ENCODE measurements around the gene FAM169A. TPM values are rescaled to one million over a fixed set of nuclear protein-coding genes. Genes with fewer than 3 reads are reported as not detected.

Gene FAM169A
- total and polyA plus RNA-seq, 10 of the 15 experiments (the other 5 are each of a cell fraction or from before 2014, with no cell fraction given) = 0.37 to 15.4 (median 4.7) TPM

- ChIA-PET RAD21 (ENCODE audit: unreplicated experiment) (no interaction called here), POLR2A (interaction anchor here (0.6 kb wide), 1 partner anchor 140 kb away, joined by 3 read pairs; no protein-coding TSS in a partner anchor), CTCF (no interaction called here), SMC1A (ENCODE audit: uncharacterized antibody, unreplicated experiment) (no interaction called here)
- Histone ChIP-seq H3K9me3 (replicated peaks; ENCODE audit: control insufficient read depth, insufficient read depth, low read length) (no peaks in the 10 kb centered on the region), H3K4me3 (no peak overlapping the region), H2AFZ (ENCODE audit: control insufficient read depth, low read depth, low read length) (no peak overlapping the region), H3K36me3 (ENCODE audit: control insufficient read depth in 2 of 2, insufficient read depth in 2 of 2, low read length in 1 of 2) (no peaks in the 10 kb centered on the region), H4K20me1 (ENCODE audit: control insufficient read depth, insufficient read depth) (no peaks in the 10 kb centered on the region), H3K4me1 (ENCODE audit: control insufficient read depth, insufficient read depth, low read length) (no peaks in the 10 kb centered on the region), H3K9ac (ENCODE audit: control insufficient read depth, insufficient read depth, low read length) (no peak overlapping the region), H3K27me3 (replicated peaks in 1 of 2; ENCODE audit: control insufficient read depth in 2 of 2, insufficient read depth in 2 of 2, low read length in 1 of 2) (no peaks in the 10 kb centered on the region), H3K27ac (ENCODE audit: control insufficient read depth, insufficient read depth) (no peak overlapping the region), H3K4me2 (ENCODE audit: control insufficient read depth, insufficient read depth) (no peak overlapping the region), H3K79me2 (ENCODE audit: control insufficient read depth, insufficient read depth, low read length) (no peaks in the 10 kb centered on the region)
- no peak for DNase-seq (ENCODE audit: low read depth, low spot score)
- no TSS peak for BruUV-seq (replicated peaks)
- 49% methylated on average over 7 of the region's 7 CpGs for WGBS (ENCODE audit: insufficient coverage, insufficient replicate concordance, low lambda C conversion rate, missing lambda C conversion rate)
- intact Hi-C loops (cut with micrococcal nuclease; ENCODE audit: unreplicated experiment) = no loop called here
- in situ Hi-C loops (cut with MboI) = no loop called here
- no peak for FAIRE-seq
- no peak for ATAC-seq
- TF ChIP-seq REST (IDR thresholded peaks at IDR 0.05; ENCODE audit: low read depth, low read length) (no peak), SRF (IDR thresholded peaks at IDR 0.05; ENCODE audit: low read depth in 2 of 2, low read length in 2 of 2) (no peak), SREBF2 (IDR thresholded peaks at IDR 0.05; ENCODE audit: low read length) (no peak), MEF2A (IDR thresholded peaks at IDR 0.05; ENCODE audit: insufficient read depth, low read depth, low read length) (no peak), GABPA (IDR thresholded peaks at IDR 0.05; ENCODE audit: low read depth) (no peak), ZBED1 (IDR thresholded peaks at IDR 0.05; ENCODE audit: borderline replicate concordance) (no peak)
These were observed 10.0 kb upstream of the FAM169A start for GRCh38 chr5:74875994-74876791.
